ENCODE data around the gene PHLDA3.

Gene PHLDA3

DNA sequence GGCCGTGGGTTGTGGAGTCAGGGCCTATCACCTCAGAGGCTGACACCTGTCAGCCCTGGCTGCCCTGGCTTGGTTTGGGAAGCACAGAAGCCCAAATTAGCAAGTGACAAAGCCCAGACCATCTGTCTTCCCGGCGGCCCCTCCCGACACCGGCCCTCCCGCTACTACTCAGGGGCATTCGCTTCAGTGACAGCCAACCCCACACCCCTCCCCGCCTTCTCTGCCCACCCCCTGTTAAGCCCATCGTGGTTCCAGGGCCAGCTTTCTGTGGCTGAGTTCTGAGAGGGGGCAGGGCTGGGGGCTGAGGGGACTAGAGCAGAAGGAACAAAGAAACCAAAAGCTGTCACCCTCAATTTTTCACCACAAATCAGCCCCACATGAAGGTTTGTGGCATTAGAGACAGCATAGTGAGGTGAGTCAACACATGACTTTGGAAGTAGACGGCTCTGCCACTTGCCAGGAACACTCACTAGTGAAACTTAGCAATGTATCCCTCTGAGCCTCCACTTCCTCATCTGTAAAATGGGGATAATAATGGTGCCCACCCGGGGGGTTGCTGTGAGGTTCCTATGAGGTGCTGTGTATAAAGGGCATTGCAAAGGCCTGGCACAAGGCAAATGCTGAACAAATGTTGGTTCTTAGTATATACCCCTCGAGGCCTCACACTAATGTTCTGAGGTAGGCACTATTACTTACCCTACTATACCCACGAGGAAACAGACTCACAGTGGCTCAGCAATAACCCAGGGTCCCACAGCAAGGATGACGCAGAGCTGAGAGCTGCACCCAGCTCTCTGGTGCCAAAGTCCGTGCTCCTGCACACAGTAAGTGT, 42.3 kb downstream of the PHLDA3 start:
- DNase-seq: no peak

- DNase-seq: no peak
Observed at GRCh38 chr1:201424146-201424545, 44.8 kb downstream of the PHLDA3 start.

GRCh38 chr1:201423655-201424054, 45.3 kb downstream of the PHLDA3 start:
- DNase-seq: no peak

- peak; percentile 30 for DNase-seq
Observed at GRCh38 chr1:201422436-201423030, 46.5 kb downstream of the PHLDA3 start.

GRCh38 chr1:201422026-201422425, 47.0 kb downstream of the PHLDA3 start:
- no peak for DNase-seq

- DNase-seq: no peak
Observed at GRCh38 chr1:201421041-201421440, 47.9 kb downstream of the PHLDA3 start.

- DNase-seq: no peak
Observed at GRCh38 chr1:201420608-201421002, 48.4 kb downstream of the PHLDA3 start.

- DNase-seq: no peak
Observed at GRCh38 chr1:201419746-201420607, 49.0 kb downstream of the PHLDA3 start.

DNA sequence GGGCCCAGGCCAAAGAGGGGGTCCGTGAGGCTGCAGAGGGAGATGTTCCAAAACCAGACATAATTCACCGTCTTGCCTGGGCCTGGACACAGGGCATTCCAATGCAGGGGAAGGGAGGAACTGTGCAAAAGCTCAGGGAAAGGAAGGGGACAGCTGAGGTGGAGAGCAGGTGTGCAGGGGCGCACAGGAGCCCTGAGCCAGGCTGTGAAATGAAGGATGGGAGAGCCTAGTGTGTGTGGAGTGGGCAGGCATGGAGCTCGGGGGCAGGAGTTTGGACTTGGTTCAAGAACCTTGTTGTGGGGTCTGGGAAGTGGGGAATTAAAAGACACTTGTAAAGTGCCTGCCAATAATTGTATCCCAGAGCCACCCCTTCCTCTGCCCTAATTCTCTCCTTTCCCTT, 49.7 kb downstream of the PHLDA3 start:
- DNase-seq: no peak

DNA sequence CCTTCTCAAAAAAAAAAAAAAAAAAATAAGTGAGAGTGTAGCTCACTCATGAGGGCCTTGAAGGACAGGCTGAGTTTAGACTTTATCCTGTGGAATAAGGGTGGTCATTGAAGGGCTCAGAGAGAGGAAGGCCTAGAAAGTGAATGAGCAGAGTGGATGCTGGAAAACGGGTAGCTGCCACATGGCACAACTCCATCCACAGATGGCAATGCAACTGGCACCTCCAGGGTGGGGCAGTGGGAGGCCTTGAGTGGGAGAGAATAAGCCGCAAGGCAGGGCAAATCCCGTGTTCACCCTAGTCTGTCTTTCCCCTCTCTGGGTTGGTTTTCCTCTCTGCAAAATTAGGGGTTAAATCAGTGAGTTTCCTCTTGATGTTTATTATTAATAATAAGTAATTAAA, 50.5 kb downstream of the PHLDA3 start:
- no peak for DNase-seq
